IMR-90 (cell line): ENCODE measurements around the gene ZNF420.
"Not testable (repeated sequence)": the region's sequence is repeated elsewhere in the genome, so short reads cannot be mapped to it uniquely, and the experiment has no call there.

Experiments
- MAFK ChIP-seq: IDR thresholded peaks from 2 replicates; pipeline ENCODE4 v1.6.1; 2012; ENCODE audit warnings: low read depth, low read length, improper control_type of control experiment
- MAZ ChIP-seq: IDR thresholded peaks from 2 replicates; pipeline ENCODE4 v1.6.1; 2012; ENCODE audit warnings: low read depth, mild to moderate bottlenecking, low read length, improper control_type of control experiment, moderate library complexity, borderline replicate concordance
- RAD21 ChIP-seq: IDR thresholded peaks from 2 replicates; pipeline ENCODE4 v1.6.1; 2012; ENCODE audit warnings: low read length, improper control_type of control experiment
- SMC3 ChIP-seq: fragments of 150-350 bp; IDR thresholded peaks from 2 replicates; pipeline ENCODE4 v1.6.1; 2016; ENCODE audit warnings: low read depth, mild to moderate bottlenecking, antibody characterized with exemption, low read length, moderate library complexity
- TF ChIP-seq, protein P1 (sequence below): fragments of 150-350 bp; IDR thresholded peaks from 2 replicates; pipeline ENCODE4 v1.6.1; 2016; ENCODE audit warnings: low read depth, mild to moderate bottlenecking, low read length, moderate library complexity, borderline replicate concordance
- TF ChIP-seq, protein P2 (sequence below): conservative IDR thresholded peaks from 2 replicates; pipeline ENCODE4 v1.5.1; 2012; ENCODE audit warnings: mild to moderate bottlenecking, low read depth, low read length, improper control_type of control experiment

DNA sequence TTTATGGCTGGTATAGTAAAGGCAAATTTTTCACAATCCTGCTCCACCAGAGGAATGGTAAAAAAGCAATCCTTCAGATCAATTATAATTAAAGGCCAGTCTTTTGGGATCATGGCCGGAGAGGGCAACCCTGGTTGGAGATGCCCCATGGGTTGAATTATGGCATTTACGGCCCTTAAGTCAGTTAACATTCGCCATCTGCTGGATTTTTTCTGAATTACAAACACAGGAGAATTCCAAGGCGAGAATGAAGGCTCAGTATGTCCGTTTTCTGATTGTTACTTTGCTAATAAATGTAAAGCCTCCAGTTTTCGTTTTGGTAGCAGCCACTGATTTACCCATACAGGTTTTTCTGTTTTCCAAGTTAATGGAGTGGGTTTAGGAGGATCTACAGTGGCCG is 33.5 kb downstream of the ZNF420 start:
- TF ChIP-seq, protein P1, sequence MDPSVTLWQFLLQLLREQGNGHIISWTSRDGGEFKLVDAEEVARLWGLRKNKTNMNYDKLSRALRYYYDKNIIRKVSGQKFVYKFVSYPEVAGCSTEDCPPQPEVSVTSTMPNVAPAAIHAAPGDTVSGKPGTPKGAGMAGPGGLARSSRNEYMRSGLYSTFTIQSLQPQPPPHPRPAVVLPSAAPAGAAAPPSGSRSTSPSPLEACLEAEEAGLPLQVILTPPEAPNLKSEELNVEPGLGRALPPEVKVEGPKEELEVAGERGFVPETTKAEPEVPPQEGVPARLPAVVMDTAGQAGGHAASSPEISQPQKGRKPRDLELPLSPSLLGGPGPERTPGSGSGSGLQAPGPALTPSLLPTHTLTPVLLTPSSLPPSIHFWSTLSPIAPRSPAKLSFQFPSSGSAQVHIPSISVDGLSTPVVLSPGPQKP, result not testable (repeated sequence)
- TF ChIP-seq, protein P2, sequence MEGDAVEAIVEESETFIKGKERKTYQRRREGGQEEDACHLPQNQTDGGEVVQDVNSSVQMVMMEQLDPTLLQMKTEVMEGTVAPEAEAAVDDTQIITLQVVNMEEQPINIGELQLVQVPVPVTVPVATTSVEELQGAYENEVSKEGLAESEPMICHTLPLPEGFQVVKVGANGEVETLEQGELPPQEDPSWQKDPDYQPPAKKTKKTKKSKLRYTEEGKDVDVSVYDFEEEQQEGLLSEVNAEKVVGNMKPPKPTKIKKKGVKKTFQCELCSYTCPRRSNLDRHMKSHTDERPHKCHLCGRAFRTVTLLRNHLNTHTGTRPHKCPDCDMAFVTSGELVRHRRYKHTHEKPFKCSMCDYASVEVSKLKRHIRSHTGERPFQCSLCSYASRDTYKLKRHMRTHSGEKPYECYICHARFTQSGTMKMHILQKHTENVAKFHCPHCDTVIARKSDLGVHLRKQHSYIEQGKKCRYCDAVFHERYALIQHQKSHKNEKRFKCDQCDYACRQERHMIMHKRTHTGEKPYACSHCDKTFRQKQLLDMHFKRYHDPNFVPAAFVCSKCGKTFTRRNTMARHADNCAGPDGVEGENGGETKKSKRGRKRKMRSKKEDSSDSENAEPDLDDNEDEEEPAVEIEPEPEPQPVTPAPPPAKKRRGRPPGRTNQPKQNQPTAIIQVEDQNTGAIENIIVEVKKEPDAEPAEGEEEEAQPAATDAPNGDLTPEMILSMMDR, result not testable (repeated sequence)
- TF ChIP-seq RAD21, SMC3, MAFK, MAZ: not testable (repeated sequence)
